HG03159 (cell line): ENCODE results near the gene VIT.
"Not testable (repeated sequence)": the region's sequence is repeated elsewhere in the genome, so short reads cannot be mapped to it uniquely, and the experiment has no call there.

Source experiments
- ATAC-seq: cut with Tn5 transposase; IDR thresholded peaks from one replicate; pipeline ENCODE4 v1.9.1; 2021; ENCODE audit warnings: mild to moderate bottlenecking, moderate library complexity; ENCODE audit not compliant: unreplicated experiment

Gene VIT

DNA sequence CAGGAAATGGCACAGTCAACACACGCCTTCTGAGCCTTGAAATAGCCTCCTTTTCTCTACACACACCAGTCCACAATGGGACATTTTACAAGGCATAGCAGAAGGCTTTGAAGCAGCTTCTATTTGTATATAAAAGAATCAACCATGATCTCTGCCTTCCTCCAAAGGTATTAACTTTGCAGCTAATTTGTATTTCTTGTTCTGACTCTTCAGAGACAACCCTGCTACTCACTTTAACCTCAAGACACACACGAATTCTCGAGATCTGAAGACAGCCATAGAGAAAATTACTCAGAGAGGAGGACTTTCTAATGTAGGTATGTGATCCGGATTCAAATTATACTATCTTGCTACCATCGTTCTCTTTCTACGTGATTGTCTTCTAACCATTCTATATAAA lies 104.6 kb downstream of the VIT start:
- no peak for ATAC-seq

DNA sequence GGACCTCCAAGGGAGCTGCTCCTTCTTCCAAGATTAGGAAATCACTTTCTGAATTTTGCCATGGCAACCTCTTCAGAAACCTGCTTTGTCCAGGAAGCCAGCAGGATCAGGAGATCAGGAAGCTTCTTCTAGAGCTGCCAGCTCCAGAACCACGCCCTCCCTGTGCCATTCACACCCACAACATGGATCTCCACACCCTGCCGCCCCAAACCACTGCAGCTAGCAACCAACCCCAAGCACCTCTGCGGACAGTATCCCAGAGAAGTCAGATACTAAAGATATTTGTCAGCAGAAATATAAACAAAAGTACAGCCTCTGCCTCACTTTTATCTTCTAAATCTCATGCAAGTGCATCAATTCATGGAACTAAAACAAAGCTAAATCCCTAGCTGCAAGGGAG lies 106.4 kb downstream of the VIT start:
- no peak for ATAC-seq

DNA sequence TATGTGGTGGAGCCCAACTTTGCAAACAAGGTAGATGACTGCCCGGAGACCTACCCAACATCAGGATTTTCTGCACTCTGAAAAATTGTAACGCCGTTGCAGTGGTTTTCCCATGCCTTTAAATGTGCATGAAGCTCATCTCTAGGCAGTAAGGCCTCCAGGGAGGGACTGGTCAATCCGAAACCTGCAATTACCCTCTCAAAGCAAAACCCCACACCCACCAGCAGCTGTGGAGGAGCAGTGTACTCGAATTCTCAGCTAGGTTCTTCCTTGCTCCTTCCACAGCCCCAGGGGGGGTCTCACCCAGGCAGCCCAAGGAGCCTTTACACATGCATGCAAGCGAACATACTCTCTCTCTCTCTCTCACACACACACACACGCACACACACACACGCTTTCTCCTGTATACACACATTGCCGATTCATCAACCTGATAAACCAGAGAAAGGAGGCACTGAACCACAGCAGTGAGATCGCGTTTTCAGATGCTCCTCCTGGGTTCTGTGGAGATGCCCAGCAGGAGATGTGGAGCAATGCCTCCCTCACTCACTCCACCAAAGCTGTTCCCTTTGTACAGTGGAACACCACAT lies 109.2 kb downstream of the VIT start:
- no peak for ATAC-seq

DNA sequence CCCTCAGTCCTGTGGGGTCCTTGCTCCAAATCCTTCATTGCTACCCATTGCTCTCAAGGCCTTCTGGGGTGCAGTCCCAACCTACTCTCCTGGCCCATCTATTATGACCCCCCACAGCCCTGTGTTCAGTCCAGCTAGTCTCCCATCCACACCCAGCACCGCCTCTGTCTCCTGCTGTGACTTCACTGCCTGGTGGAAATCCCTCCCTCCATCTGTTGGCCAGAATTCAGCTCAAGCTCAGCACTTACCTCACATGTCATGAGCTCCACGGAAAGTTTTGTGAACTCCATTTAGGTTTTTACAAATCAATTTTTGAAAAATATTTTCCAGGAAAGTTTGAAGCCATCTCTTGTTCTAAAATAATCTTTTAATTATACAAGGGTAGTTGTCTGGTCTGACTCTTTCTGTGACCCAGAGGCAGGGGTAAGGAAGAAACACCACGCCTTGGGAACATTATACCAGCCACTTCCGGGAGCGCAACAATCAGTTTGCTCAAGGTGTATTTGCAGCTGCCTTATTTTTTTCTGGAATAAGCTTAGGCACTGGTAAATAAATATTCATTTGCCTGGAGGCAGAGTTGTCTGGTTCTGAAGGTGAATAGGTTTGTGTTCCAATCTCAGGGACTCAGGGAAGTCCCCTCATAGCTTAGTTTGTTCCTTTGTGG lies 110.8 kb downstream of the VIT start:
- no peak for ATAC-seq

DNA sequence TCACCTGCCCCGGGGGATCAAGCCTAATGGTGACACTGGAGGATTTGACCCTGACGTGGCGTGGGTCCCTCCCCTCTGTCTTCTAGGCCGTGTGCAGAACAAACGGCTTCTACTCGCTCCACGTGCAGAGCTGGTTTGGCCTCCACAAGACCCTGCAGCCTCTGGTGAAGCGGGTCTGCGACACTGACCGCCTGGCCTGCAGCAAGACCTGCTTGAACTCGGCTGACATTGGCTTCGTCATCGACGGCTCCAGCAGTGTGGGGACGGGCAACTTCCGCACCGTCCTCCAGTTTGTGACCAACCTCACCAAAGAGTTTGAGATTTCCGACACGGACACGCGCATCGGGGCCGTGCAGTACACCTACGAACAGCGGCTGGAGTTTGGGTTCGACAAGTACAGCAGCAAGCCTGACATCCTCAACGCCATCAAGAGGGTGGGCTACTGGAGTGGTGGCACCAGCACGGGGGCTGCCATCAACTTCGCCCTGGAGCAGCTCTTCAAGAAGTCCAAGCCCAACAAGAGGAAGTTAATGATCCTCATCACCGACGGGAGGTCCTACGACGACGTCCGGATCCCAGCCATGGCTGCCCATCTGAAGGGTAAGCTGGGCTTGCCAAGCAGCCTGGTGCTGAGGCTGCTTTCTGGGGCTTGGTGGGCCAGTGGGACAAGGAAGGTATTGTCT lies 112.0 kb downstream of the VIT start:
- ATAC-seq: no peak

DNA sequence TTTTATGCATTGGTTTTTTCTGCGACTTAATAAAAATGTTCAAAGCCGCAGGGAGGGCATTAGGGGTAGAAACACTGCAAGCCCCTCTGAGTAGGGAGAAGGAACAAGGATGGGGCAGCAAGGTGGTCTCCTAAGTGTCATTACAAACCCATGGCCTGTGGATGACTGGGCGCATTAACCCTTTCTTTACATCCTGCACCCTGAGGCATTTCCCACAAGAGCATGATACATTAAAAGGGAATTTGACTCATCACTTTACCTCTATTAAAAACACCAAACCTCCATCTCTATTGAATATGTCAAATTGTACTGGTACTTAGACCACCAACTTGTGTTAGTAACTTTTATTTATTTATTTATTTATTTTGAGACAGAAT lies 112.5 kb downstream of the VIT start:
- ATAC-seq: no peak

DNA sequence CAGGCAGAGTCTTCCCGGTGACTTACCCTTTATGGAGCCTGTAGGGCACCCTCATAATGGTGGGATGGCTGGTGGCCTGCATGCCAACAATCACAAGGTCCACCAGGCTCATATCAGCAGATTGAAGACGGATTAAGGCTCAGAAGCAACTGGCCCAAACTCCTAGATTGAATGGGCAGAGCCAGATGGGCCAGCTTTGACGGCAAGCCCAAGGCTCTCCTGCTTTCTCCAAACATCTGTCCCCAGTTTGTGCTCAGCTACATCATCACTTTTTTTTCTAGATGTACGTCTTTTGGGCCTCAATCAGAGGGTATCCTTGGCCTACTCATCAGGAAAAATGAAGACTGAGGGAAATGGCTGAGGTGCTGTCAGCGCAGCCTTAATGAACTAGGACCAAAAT lies 114.6 kb downstream of the VIT start:
- ATAC-seq: no peak

DNA sequence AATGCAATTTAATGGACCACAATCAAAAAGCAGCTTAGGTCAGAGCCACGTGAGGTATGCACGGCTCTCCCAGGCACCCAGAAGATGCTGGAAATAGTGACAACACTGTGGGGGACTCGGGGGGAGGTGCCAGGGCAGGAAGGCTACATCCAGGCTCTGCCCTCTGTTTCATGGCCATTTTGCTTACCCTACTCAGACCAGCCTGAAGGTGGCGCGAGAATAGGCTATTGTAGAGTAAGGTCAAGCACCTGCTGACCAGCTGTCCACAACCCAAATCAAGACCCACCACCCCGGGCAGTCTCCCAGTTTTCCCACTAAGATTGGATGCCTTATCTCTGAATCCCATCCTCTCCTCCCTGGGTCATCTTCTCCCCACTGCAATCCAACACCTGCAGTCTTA lies 115.7 kb downstream of the VIT start:
- no peak for ATAC-seq

DNA sequence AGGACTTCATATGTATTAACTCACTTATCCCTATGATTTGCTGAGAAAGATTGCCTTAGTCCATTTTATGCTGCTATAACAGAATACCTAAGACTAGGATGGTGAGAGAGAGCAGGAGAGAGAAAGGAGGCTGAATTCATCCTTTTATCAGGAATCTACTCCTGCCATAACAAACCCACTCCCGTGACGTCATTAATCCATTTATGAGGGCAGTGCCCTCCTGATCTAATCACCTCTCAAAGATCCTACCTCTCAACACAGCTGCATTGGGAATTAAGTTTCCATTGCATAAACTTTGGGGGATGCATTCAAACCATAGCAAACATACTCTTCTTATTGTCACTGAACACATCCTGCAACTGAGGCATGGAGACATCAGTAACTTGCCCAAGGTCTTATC lies 122.0 kb downstream of the VIT start:
- no peak for ATAC-seq

DNA sequence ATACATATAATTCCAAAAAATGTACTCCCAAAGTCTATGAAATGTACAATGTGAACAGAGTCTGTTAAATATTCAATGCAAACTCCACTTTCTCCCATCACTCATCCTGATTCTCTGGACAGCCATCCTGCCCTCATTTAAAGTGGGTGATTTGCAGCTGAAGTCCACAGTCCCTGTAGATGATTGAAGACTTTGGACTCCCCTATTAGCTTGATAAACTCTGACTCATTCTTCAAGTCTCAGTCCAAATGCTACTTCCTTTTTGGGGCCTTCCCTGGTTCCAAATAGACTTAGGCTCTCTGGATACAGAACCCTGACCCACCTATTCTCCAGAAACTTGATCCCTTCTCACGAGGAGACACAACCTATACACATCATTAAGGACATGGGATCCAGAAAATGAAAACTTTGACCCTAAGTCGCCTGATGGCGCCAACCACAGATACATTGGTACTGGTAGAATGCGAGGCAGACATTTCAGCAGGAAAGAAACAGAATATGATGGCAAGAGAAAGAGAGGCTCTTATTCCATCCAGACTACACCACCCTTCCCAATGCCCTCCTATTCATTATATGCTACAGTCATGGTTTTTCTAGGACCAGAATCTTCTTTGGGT lies 122.7 kb downstream of the VIT start:
- no peak for ATAC-seq

DNA sequence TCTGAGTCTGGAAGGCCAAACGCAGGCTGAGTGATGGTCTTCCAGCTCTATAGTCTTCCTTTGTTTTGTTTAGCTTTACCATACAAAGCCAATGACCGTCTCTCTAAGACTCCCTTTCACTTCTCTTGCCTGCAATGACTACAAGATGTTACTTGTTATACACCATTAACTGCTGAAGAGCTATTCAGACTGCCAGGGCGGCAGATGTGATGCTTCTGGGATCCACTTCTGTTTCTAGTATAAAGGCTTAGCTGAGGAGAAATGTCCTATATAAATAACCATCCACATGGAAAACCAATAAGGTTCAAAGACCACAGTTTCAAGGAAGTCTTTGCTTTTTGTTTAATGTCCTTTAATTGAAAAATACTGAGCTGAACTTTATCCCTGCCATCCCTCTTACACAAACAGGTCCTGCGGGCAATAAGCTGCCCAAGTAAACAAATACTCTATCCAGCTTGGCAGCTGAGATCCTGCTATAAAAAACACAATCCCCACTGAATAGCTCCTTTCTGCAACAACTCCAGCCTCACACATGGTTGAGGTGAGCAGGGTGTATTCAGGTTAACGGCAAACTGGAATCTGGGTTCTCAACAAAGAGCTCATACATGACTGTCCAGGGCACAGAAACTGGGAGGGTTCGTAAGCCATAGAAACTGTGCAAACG lies 124.6 kb downstream of the VIT start:
- ATAC-seq: no peak

DNA sequence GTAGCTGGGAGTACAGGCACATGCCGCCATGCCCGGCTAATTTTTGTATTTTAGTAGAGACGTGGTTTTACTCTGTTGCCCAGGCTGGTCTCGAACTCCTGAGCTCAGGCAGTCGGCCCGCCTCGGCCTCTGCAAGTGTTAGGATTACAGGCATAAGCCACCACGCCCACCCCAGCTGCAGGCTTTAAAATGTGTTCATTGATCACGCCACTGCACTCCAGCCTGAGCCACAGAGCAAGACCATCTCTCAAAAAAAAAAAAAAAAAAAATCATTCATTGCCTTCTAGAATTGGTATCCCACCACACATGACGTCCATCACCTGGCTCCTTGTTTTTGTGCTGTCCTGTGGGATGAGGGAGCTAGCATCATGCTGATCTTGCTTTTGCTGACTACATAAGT lies 127.4 kb downstream of the VIT start:
- no peak for ATAC-seq

DNA sequence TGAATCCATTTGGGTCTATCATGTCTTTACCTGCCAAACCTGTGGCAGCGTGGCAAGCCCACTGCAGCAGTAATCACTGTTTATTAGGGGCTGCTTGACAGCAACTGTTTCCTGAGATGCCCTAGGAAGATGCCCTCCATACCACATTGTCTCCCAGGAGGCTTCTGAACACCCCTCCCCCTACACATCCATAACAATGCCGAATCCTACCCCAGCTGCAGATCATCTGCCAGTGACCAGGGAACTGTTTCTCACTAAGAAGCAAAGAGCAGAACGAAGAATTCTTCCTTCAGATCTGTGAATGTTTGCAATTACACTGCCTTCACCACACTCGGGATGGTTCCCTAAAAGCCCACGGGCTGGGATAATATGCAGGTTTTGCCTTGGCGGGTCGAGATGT lies 127.8 kb downstream of the VIT start:
- no peak for ATAC-seq

DNA sequence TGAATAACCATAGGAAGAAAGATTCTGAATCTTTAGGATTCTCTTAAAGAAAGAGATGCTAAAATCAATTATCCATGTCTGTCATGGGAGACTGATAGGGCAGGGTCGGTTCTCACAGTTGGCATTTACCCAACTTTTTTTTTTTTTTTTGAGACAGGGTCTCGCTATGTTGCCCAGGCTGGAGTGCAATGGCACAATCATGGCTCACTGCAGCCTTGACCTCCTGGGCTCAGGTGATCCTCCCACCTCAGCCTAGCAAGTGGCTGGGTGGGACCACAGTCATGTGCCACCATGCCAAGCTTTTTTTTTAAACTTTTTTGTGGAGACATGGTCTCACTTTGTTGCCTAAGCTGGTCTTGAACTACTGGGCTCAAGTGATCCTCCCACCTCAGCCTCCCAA lies 128.2 kb downstream of the VIT start:
- not testable (repeated sequence) for ATAC-seq

DNA sequence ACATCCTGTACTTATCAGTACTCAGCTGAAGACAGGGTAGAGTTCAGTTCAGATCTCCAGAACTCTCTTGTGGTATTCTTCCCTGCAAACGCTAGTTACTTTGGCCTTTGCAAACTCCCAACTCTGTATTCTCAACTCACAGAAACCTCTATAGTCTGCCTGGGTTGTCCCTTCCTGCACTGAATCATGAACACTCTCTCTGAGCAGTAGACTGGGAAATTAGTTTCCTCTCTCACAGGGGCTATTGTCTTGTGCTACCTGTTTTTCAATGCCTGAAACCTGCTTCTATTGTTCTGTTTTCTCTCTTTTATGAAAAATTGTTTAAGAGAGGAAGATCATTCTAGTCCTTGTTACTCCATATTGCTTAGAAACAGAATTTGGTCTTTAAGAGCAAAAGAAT lies 134.7 kb downstream of the VIT start:
- no peak for ATAC-seq

DNA sequence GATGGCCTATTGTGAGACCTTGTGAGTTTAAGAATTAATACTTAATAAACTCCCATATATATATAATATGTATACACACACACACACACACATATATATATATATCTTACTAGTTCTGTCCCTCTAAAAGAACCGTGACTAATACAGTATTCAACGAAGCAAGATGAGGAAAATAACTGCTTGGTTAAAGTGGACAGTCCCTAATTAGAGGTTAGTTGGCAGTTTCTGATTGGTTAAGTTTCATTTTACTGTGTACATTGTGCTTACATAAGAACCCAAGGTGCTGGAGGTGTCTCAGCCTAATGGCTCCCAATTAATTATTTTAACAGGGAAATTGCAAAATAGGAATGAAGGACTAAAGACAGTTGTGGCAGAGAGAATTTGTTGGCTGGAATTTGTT lies 137.7 kb downstream of the VIT start:
- no peak for ATAC-seq

DNA sequence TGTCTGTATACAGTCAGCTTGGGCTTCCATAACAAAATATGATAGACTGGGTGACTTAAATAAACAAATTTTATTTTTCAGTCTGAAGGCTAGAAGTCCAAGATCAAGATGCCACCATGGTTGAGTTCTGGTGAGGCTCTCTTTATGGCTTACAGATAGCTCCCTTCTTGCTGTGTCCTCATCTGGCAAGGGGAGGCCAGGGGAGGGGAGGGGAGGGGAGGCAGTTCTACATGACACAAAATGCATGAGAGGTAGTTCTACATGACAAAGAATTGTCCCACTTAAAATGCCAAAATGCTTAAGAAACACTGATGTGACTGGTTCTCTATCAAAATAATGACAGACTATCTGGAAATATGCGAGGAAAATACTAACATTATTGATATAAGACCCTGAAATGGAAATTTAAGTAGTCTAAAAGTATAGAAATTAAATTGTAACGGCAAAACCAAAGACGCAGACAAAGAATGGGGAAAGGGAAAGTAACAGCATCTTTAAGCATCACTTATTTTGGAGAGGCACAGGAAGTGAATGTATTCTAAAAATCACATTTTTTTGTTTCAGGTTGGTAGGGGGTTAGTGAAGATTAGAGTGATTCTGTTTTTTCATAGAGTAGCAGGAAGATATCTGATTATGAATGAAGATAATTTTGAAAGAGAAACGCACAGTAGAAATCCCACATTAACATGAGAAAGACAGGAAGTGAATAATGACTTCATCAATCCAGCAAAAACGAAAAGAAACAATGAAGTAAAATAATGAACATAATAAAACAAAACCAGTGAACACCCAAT lies 138.4 kb downstream of the VIT start:
- ATAC-seq: no peak

DNA sequence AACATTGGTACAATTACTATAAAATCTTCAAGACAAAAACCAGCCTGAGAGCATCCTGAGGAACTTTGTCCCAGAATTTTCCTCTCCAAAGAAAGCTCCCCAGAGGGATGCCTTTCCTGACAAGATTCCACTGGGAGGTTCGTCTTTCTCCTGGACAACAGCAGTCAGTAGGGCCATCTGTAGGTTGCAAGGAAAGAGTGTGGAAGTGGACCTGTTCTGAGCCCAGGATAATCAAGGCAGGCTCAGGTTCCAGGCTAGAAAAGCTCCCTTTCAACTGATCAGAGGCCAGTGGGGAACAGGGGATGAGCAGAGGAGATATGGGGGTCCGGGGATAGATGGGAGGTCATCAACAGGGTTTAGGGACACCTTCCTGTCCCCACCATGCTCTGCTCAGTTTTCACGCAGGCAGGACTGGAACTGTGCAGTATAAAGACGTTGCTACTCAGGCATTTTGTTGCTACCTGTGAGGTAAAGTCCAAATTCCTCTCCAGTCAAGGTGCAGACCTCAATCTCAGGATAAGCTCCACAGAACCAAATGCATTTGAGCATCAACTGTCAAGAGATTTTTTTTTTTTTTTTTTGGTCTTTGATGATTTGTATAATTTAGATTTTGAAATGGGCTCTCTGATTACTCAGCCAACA lies 143.6 kb downstream of the VIT start:
- no peak for ATAC-seq

DNA sequence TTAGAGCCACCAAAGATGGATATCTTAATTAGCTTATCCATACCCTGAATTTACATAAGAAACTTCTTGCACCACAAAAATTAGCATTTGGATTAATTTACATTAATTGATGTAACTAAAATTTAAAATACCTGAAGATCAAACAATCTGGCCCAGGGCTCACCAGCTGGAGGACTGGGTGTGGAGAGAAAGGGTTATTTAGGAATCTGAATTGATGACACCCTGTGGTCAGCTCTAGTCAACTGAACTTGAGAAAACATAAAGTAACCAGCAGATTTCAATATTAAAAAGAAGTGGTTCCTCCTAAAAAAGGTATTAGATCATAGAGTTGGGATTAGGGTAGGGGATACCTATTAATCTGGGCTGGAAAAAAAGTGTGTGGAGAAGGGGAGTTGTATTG lies 147.3 kb downstream of the VIT start:
- no peak for ATAC-seq

DNA sequence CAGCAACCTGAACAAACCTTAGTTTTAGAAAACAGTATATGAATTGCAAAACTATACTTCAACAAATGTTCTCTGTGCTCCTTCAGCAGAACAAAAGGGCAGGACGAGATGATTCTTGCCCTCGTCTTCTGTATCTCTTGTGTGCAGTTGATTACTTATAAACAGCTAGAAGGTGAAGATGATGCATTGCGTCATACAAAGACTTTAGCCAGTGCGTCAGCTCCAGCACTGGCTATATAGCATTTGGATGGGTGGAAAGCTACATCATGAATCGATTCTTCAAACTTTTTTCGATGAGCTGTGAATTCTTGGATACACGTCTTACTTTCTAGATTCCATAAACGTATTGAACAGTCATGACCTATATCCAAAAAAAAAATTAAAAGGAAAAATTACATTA lies 152.8 kb downstream of the VIT start:
- ATAC-seq: no peak
